CD8-positive, alpha-beta memory T cell (primary cell): ENCODE data around the gene SLC2A4RG. TPM values are rescaled to one million over a fixed set of nuclear protein-coding genes. Genes with fewer than 3 reads are reported as not detected.

Experiments used
- CTCF ChIA-PET: fragments of 350-600 bp; sonication (Branson Sonifier 250); formaldehyde crosslinking; loops from one replicate; lab custom pipeline; 2021; ENCODE audit warnings: antibody characterized with exemption; lab: Charles Lee
- POLR2A ChIA-PET: fragments of 350-600 bp; sonication (Branson Sonifier 250); formaldehyde crosslinking; loops from one replicate; lab custom pipeline; 2021; ENCODE audit warnings: antibody characterized with exemption; lab: Charles Lee
- DNase-seq, 5 donors: peaks; one replicate each; pipeline versions ENCODE4 v3.0.0 to v3.0.0-alpha.2; 2020 to 2022; ENCODE audit warnings: mixed read lengths in 1 of 5
- H3K27ac ChIP-seq: one replicate; pipeline ENCODE4 v1.7.0; 2013; ENCODE audit warnings: low read depth, mild to moderate bottlenecking, low read length, moderate library complexity
- H3K27me3 ChIP-seq: 2 replicates; pipeline ENCODE4 v1.7.0; 2013; ENCODE audit warnings: low read length, mild to moderate bottlenecking; ENCODE audit not compliant: insufficient read depth, poor library complexity, severe bottlenecking
- H3K36me3 ChIP-seq: 2 replicates; pipeline ENCODE4 v1.7.0; 2013; ENCODE audit warnings: mild to moderate bottlenecking, low read length, moderate library complexity; ENCODE audit not compliant: insufficient read depth
- H3K4me1 ChIP-seq: 2 replicates; pipeline ENCODE4 v1.7.0; 2013; ENCODE audit warnings: mild to moderate bottlenecking, low read length, moderate library complexity; ENCODE audit not compliant: insufficient read depth
- H3K4me3 ChIP-seq: 2 replicates; pipeline ENCODE4 v1.7.0; 2013; ENCODE audit warnings: mild to moderate bottlenecking, low read length
- H3K9me3 ChIP-seq: 2 replicates; pipeline ENCODE4 v1.7.0; 2013; ENCODE audit warnings: mild to moderate bottlenecking, low read length
- H3K27ac Mint-ChIP-seq, 8 donors: one replicate each; pipeline ENCODE4 v1.8.0; 2020 to 2021; ENCODE audit warnings: mixed read lengths in 8 of 8, mild to moderate bottlenecking in 6 of 8, inconsistent platforms in 3 of 8, moderate library complexity in 3 of 8
- H3K27me3 Mint-ChIP-seq, 2 donors: one replicate each; pipeline ENCODE4 v1.8.0; 2020 to 2021; ENCODE audit warnings: mixed read lengths in 2 of 2, mild to moderate bottlenecking in 1 of 2, moderate library complexity in 1 of 2
- H3K36me3 Mint-ChIP-seq, 3 donors: one replicate each; pipeline ENCODE4 v1.8.0; 2020 to 2021; ENCODE audit warnings: mixed read lengths in 3 of 3, inconsistent platforms in 1 of 3, mild to moderate bottlenecking in 1 of 3
- H3K4me1 Mint-ChIP-seq, 3 donors: one replicate each; pipeline ENCODE4 v1.8.0; 2020 to 2021; ENCODE audit warnings: mixed read lengths in 3 of 3, inconsistent platforms in 1 of 3, mild to moderate bottlenecking in 1 of 3
- H3K4me3 Mint-ChIP-seq, 7 donors: one replicate each; pipeline ENCODE4 v1.8.0; 2020 to 2021; ENCODE audit warnings: mixed read lengths in 7 of 7, mild to moderate bottlenecking in 6 of 7, moderate library complexity in 4 of 7, inconsistent platforms in 2 of 7
- H3K9me3 Mint-ChIP-seq, 5 donors: one replicate each; pipeline ENCODE4 v1.8.0; 2020 to 2022; ENCODE audit warnings: mixed read lengths in 5 of 5, mild to moderate bottlenecking in 3 of 5, moderate library complexity in 2 of 5, inconsistent platforms in 1 of 5
- polyA plus RNA-seq: library from polyadenylated mRNA; unstranded; fragments of 300-500 nt; fragmentation: Illumina TruSeq; gene quantifications from one replicate; pipeline ENCODE4 v1.2.3, GENCODE V29; 2021
- total RNA-seq, 2 experiments: library from RNA; stranded (reverse); gene quantifications; one replicate each; pipeline ENCODE4 v1.2.3, GENCODE V29; 2021

The SLC2A4RG gene
- total and polyA plus RNA-seq, 3 experiments from 2014 or later = 7.8 to 40.6 (median 37.5) TPM

DNA sequence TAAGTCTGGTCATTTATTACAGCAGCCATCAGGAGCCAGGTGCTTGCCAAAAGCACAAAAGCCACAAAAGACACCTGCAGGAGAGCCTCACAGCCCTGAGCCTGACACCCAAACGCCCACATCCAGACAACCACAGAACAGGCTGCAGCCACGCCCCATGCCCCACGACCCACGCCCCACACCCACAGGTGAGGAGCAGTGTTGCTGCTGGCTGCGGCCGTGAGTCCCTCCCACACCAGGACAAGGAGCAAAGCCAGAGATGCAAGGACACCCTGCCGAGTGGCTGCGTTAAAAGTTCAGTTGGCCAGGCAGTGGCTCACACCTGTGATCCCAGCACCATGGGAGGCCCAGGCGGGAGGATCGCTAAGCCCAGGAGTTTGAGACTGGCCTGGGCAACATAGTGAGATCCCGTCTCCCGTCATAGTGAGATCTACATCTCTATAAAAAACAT, 43.0 kb downstream of the SLC2A4RG start:
- H3K4me3 ChIP-seq = no peak overlapping the region
- peaks cover 17% of the 10 kb centered on the region for H3K4me1 ChIP-seq
- H3K9me3 Mint-ChIP-seq = no peaks in the 10 kb centered on the region
- ChIA-PET CTCF (interaction anchor here (1.2 to 3.7 kb wide), 9 partner anchors 10 to 245 kb away, joined by 3 to 20 read pairs (median 5); partner anchors contain the start of genes ARFRP1, LIME1, PTK6 and ZGPAT), POLR2A (interaction anchor here (1.4 kb wide), 1 partner anchor 42 kb away, joined by 5 read pairs; no protein-coding TSS in a partner anchor)
- no peaks in the 10 kb centered on the region for H3K36me3 Mint-ChIP-seq
- no peaks in the 10 kb centered on the region for H3K36me3 ChIP-seq
- no peaks in the 10 kb centered on the region for H3K9me3 ChIP-seq
- peak overlapping the region in 2 of 7 donors; percentile 26 to 75 for H3K4me3 Mint-ChIP-seq
- peak in 2 of 5 donors; percentile 10 to 55 for DNase-seq
- no peak overlapping the region for H3K27ac ChIP-seq
- H3K27me3 ChIP-seq = no peaks in the 10 kb centered on the region
- peak overlapping the region in 5 of 8 donors; percentile 42 to 88 (median 73) for H3K27ac Mint-ChIP-seq
- H3K4me1 Mint-ChIP-seq = peaks cover 14 to 20% (median 18%) of the 10 kb centered on the region in 3 donors
- no peaks in the 10 kb centered on the region for H3K27me3 Mint-ChIP-seq

DNA sequence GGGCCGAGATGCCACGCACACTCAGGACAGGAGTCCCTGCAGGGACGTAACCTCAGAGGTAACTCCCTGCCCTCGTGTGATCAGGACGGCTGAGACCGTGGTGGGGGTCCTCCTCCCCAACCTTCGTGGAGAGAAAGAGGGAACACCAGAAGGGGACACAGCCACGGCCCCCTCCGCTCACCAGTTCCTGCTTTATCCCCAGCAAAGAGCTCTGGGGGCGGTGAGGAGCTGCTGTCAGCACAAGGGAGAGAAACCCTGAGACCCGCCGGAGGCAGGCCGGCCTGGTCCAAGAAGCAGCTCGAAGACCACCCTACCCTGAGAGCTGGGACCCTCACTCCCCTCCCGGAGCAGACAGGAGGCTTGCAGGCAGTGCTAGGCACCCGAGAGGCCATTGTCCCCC, 44.4 kb downstream of the SLC2A4RG start:
- Mint-ChIP-seq H3K9me3 (no peaks in the 10 kb centered on the region), H3K4me3 (no peak overlapping the region), H3K27ac (no peak overlapping the region), H3K36me3 (no peaks in the 10 kb centered on the region), H3K27me3 (no peaks in the 10 kb centered on the region), H3K4me1 (peaks cover 14 to 20% (median 18%) of the 10 kb centered on the region in 3 donors)
- peak in 1 of 5 donors; percentile 46 for DNase-seq
- Histone ChIP-seq H3K36me3 (no peaks in the 10 kb centered on the region), H3K9me3 (no peaks in the 10 kb centered on the region), H3K27ac (no peak overlapping the region), H3K27me3 (no peaks in the 10 kb centered on the region), H3K4me1 (peaks cover 17% of the 10 kb centered on the region), H3K4me3 (no peak overlapping the region)
- ChIA-PET POLR2A (no interaction called here), CTCF (interaction anchor here (0.8 to 3.7 kb wide), 9 partner anchors 9 to 247 kb away, joined by 3 to 20 read pairs (median 4); partner anchors contain the start of genes ARFRP1, LIME1, PTK6 and ZGPAT)

DNA sequence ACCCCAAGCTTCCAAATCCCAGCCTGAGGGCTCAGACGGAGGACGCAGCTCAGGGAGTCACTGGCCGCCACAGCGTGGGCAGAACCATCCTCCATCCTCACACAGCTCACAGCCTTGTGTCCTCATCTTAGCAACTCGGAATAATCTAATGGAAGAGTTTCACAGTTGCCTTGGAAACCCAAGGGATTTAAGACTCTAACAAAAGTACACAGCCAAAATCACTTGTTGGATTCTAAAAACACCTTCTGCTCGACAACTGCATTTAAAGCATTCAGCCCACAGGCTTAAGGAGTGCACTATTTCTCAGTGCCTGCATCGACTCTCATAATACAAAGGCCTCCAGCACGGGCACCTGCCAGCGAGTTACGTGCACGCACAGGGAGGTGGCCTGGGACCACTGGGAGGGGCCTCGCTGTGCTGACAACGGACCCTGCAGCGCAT, 46.1 kb downstream of the SLC2A4RG start:
- Mint-ChIP-seq H3K27ac (peak overlapping the region in 2 of 8 donors; percentile 44 to 46), H3K4me3 (peak overlapping the region in 1 of 7 donors; percentile 18), H3K4me1 (peaks cover 12 to 18% (median 17%) of the 10 kb centered on the region in 3 donors), H3K27me3 (no peaks in the 10 kb centered on the region), H3K36me3 (no peaks in the 10 kb centered on the region), H3K9me3 (no peaks in the 10 kb centered on the region)
- peaks cover 17% of the 10 kb centered on the region for H3K4me1 ChIP-seq
- DNase-seq = no peak
- no peaks in the 10 kb centered on the region for H3K27me3 ChIP-seq
- H3K4me3 ChIP-seq = no peak overlapping the region
- CTCF ChIA-PET = interaction anchor here (1.0 to 2.9 kb wide), 16 partner anchors 9 to 289 kb away, joined by 3 to 14 read pairs (median 4); partner anchors contain the start of genes ARFRP1, TNFRSF6B, TPD52L2 and ZGPAT
- no peaks in the 10 kb centered on the region for H3K36me3 ChIP-seq
- no peak overlapping the region for H3K27ac ChIP-seq
- POLR2A ChIA-PET = no interaction called here
- no peaks in the 10 kb centered on the region for H3K9me3 ChIP-seq

DNA sequence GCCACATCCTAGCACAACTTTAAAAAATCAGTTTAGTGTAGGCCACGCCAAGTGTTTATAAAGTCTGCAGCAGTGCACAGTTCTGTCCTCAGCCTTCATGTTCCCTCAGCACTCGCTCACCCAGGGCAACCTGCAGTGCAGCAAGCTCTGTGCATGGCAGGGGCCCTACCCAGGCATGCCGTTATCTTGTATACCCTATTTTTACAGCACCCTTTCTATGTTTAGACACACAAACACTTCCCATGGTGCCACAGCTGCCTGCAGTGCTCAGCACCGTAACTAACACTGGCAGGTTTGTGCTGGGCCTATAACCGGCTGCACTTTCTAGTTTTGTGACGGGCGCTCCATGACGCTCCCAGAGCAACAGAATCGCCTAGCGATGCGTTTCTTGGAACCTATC, 47.7 kb downstream of the SLC2A4RG start:
- no peaks in the 10 kb centered on the region for H3K27me3 ChIP-seq
- no peaks in the 10 kb centered on the region for H3K9me3 Mint-ChIP-seq
- no peaks in the 10 kb centered on the region for H3K36me3 ChIP-seq
- H3K4me1 ChIP-seq = peaks cover 5% of the 10 kb centered on the region
- H3K4me3 Mint-ChIP-seq = peak overlapping the region in 1 of 7 donors; percentile 73
- no peak overlapping the region for H3K27ac Mint-ChIP-seq
- no peaks in the 10 kb centered on the region for H3K9me3 ChIP-seq
- H3K36me3 Mint-ChIP-seq = no peaks in the 10 kb centered on the region
- ChIA-PET POLR2A (no interaction called here), CTCF (interaction anchor here (0.7 to 2.5 kb wide), 5 partner anchors 46 to 186 kb away, joined by 3 to 9 read pairs (median 6); partner anchors contain the start of genes ARFRP1 and ZGPAT)
- H3K27ac ChIP-seq = no peak overlapping the region
- no peak for DNase-seq
- H3K27me3 Mint-ChIP-seq = peaks cover 0 to 7% of the 10 kb centered on the region in 2 donors
- H3K4me3 ChIP-seq = no peak overlapping the region
- peaks cover 5 to 9% (median 5%) of the 10 kb centered on the region in 3 donors for H3K4me1 Mint-ChIP-seq

DNA sequence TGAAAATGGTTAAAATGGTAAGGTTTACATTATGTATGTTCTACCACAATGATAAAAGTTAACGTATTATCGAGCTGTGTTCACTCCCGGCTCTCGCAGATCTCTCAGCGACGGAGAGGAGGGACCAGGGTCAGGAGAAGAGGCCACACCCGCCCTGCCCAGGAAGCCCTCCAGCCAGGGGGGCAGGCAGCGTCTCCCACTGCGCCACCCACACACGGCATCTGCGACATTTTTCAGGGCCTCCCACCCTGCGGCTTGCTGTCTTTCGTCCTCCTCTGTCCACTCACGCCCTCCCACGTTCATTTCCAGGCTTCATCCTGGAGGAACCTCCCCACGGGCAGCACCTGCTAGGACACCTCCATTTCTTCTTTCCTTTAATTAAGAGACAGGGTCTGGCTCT, 48.2 kb downstream of the SLC2A4RG start:
- Mint-ChIP-seq H3K4me1 (peaks cover under 1 to 4% (median under 1%) of the 10 kb centered on the region in 3 donors), H3K27ac (no peak overlapping the region), H3K36me3 (no peaks in the 10 kb centered on the region), H3K9me3 (no peaks in the 10 kb centered on the region), H3K4me3 (no peak overlapping the region), H3K27me3 (peaks cover 0 to 7% of the 10 kb centered on the region in 2 donors)
- ChIA-PET CTCF (interaction anchor here (0.7 to 2.5 kb wide), 3 partner anchors 47 to 186 kb away, joined by 3 to 9 read pairs (median 5); no protein-coding TSS in a partner anchor), POLR2A (no interaction called here)
- no peaks in the 10 kb centered on the region for H3K27me3 ChIP-seq
- H3K4me1 ChIP-seq = peaks cover under 1% of the 10 kb centered on the region
- H3K36me3 ChIP-seq = no peaks in the 10 kb centered on the region
- DNase-seq = no peak
- H3K27ac ChIP-seq = no peak overlapping the region
- H3K9me3 ChIP-seq = no peaks in the 10 kb centered on the region
- no peak overlapping the region for H3K4me3 ChIP-seq

DNA sequence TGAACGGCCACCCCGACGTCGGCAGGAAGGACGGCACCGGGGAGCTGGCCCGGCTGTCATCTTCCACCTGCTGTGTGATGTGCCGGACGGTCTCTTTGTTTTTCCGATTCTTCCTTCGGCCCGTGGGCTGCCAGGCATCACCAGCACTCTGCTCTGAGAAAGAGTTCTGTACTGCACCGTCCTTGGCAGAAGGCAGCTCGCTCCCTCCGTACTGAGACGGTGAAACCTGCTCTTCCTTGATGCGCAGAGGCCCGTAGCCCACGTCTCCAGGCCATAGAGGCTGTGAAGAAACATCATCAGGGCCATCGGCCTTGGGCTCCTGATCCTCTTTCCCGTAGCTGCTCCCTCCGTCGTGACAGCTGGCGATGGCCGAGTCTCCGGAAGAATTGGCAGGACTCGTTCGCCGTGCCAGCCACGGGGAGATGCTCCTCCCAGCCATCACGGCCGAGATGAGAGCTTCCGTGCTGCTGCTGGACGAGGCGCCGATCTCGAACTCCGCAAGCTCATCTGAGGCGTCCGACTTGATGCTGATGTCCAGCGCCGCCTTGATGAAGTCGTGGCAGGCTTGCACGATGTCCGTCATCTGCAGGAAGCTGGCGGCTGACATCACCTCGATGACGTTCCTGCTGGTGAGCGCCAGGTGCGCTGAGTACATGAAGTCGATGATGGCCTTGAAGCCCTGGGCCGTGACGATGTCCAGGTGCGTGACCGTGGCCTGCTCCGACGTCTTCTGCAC, 50.4 kb downstream of the SLC2A4RG start:
- DNase-seq = no peak
- Histone ChIP-seq H3K4me1 (no peaks in the 10 kb centered on the region), H3K4me3 (no peak overlapping the region), H3K9me3 (no peaks in the 10 kb centered on the region), H3K36me3 (no peaks in the 10 kb centered on the region), H3K27ac (no peak overlapping the region), H3K27me3 (no peaks in the 10 kb centered on the region)
- no peak overlapping the region for H3K27ac Mint-ChIP-seq
- no peak overlapping the region for H3K4me3 Mint-ChIP-seq
- peaks cover 8 to 12% of the 10 kb centered on the region in 2 donors for H3K27me3 Mint-ChIP-seq
- H3K36me3 Mint-ChIP-seq = no peaks in the 10 kb centered on the region
- ChIA-PET POLR2A (no interaction called here), CTCF (interaction anchor here (1.5 to 2.3 kb wide), 2 partner anchors 83 to 252 kb away, joined by 4 to 5 read pairs; partner anchors contain the start of gene PTK6)
- no peaks in the 10 kb centered on the region for H3K9me3 Mint-ChIP-seq
- peaks cover 0 to 4% (median under 1%) of the 10 kb centered on the region in 3 donors for H3K4me1 Mint-ChIP-seq

DNA sequence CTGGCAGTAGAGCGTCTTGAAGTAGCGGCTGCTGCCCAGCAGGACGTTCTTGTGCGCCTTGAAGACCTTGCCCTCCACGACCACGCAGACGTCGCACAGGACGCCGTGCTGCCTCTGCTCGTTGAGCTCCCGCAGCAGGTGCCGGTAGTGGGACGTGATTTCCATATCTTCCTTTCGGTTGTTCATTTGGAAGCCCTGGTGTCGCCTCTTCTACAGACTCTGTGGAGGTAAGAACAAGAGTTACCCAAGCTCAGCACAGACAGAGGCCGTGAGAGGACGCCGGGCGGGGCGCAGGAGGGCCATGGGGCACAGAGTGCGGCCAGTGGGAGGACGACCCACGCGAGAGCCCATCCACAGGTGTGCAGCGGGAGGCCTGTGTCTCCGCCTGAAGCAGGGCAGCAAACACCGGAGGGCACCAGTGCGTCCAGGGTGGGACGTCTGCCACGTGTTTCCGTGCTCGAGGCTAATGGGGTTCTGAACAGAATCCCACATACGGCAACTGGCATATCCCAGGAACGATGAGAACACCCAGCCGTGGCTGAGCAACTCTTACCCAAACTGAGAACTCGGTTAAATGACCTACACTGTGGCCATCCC, 51.1 kb downstream of the SLC2A4RG start:
- H3K27ac ChIP-seq = no peak overlapping the region
- H3K4me3 ChIP-seq = no peak overlapping the region
- Mint-ChIP-seq H3K9me3 (no peaks in the 10 kb centered on the region), H3K36me3 (no peaks in the 10 kb centered on the region), H3K27me3 (peaks cover 8 to 15% of the 10 kb centered on the region in 2 donors), H3K4me1 (peaks cover 0 to 4% (median 2%) of the 10 kb centered on the region in 3 donors), H3K27ac (no peak overlapping the region), H3K4me3 (no peak overlapping the region)
- ChIA-PET CTCF (interaction anchor here (1.5 to 2.3 kb wide), 2 partner anchors 84 to 253 kb away, joined by 4 to 5 read pairs; partner anchors contain the start of gene PTK6), POLR2A (interaction anchor here (0.7 kb wide), 1 partner anchor 190 kb away, joined by 13 read pairs; no protein-coding TSS in a partner anchor)
- no peaks in the 10 kb centered on the region for H3K36me3 ChIP-seq
- no peaks in the 10 kb centered on the region for H3K4me1 ChIP-seq
- H3K9me3 ChIP-seq = no peaks in the 10 kb centered on the region
- no peaks in the 10 kb centered on the region for H3K27me3 ChIP-seq
- DNase-seq = no peak
